WTC11 (cell line): ENCODE measurements around the gene IRX3.

Source experiments
- MLX ChIP-seq: sonication (generic); formaldehyde crosslinking; IDR thresholded peaks from 2 replicates; pipeline ENCODE4 v1.8.1; 2023; ENCODE audit warnings: mild to moderate bottlenecking, missing genetic modification reagents, moderate library complexity
- TF ChIP-seq, protein P1 (sequence below): sonication (generic); formaldehyde crosslinking; IDR thresholded peaks from 2 replicates; pipeline ENCODE4 v1.8.1; 2023; ENCODE audit warnings: mild to moderate bottlenecking, moderate library complexity, missing genetic modification reagents
- TF ChIP-seq, protein P2 (sequence below): fragments of 200-600 bp; IDR thresholded peaks from 2 replicates; pipeline ENCODE4 v1.8.0; 2022; ENCODE audit warnings: antibody characterized with exemption

- TF ChIP-seq, protein P1, sequence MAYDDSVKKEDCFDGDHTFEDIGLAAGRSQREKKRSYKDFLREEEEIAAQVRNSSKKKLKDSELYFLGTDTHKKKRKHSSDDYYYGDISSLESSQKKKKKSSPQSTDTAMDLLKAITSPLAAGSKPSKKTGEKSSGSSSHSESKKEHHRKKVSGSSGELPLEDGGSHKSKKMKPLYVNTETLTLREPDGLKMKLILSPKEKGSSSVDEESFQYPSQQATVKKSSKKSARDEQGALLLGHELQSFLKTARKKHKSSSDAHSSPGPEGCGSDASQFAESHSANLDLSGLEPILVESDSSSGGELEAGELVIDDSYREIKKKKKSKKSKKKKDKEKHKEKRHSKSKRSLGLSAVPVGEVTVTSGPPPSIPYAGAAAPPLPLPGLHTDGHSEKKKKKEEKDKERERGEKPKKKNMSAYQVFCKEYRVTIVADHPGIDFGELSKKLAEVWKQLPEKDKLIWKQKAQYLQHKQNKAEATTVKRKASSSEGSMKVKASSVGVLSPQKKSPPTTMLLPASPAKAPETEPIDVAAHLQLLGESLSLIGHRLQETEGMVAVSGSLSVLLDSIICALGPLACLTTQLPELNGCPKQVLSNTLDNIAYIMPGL: no peak
- no peak for TF ChIP-seq MLX (CRISPR knock-in tag)
- TF ChIP-seq, protein P2, sequence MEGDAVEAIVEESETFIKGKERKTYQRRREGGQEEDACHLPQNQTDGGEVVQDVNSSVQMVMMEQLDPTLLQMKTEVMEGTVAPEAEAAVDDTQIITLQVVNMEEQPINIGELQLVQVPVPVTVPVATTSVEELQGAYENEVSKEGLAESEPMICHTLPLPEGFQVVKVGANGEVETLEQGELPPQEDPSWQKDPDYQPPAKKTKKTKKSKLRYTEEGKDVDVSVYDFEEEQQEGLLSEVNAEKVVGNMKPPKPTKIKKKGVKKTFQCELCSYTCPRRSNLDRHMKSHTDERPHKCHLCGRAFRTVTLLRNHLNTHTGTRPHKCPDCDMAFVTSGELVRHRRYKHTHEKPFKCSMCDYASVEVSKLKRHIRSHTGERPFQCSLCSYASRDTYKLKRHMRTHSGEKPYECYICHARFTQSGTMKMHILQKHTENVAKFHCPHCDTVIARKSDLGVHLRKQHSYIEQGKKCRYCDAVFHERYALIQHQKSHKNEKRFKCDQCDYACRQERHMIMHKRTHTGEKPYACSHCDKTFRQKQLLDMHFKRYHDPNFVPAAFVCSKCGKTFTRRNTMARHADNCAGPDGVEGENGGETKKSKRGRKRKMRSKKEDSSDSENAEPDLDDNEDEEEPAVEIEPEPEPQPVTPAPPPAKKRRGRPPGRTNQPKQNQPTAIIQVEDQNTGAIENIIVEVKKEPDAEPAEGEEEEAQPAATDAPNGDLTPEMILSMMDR: no peak
Measured at GRCh38 chr16:54243202-54243601, 43.4 kb downstream of the IRX3 start.
